Measurements from ENCODE around the gene DNAJC27.

DNAJC27 gene

DNA sequence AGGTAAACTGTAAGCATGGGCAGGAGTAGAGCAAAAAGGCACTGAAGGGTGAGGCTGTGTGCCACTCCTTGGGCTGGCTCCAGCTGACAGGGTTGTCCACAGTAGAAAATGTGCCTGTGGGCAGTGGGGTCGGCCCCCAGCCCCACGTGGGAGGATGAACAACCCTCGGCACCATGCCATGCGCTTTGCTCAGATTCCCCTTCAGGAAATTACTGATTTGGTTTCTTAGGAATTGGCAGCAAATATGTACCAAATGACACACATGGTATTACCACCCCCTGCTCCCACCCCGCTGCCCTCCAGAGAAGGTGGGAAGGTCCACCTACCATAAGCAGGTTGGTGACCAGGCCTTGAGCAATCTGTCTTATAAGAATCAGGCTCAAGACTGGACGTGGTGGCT is 65.3 kb downstream of the DNAJC27 start:
- no peak for DNase-seq

- DNase-seq = no peak
Measured at GRCh38 chr2:24903161-24904103, 68.3 kb downstream of the DNAJC27 start.

DNA sequence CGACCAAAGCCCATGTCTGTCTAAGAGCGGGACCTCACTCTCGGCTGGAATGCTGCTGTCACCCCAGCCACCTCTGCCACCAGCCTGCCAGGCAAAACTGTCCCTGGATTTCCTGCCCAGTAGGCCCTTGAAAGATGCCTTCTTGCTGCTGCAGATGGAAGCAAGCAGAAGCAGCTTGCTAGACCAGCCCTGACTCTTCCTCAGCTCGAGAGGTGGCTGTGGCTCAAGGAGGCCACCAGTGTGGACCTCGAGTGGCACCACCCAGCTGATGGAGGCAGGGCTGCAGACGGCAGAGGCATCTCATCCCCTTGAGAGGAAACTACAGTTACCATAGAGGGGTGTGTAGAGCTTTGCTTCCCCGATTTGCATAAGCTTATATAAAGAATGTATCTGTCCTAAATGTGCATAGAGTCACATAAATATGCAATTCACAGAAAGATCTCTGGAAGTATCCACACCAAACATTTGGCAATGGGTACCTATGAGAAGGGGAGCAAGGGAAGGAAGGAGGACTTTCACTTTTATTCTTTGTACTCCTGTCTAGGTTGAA is 72.3 kb downstream of the DNAJC27 start:
- no peak for DNase-seq

DNA sequence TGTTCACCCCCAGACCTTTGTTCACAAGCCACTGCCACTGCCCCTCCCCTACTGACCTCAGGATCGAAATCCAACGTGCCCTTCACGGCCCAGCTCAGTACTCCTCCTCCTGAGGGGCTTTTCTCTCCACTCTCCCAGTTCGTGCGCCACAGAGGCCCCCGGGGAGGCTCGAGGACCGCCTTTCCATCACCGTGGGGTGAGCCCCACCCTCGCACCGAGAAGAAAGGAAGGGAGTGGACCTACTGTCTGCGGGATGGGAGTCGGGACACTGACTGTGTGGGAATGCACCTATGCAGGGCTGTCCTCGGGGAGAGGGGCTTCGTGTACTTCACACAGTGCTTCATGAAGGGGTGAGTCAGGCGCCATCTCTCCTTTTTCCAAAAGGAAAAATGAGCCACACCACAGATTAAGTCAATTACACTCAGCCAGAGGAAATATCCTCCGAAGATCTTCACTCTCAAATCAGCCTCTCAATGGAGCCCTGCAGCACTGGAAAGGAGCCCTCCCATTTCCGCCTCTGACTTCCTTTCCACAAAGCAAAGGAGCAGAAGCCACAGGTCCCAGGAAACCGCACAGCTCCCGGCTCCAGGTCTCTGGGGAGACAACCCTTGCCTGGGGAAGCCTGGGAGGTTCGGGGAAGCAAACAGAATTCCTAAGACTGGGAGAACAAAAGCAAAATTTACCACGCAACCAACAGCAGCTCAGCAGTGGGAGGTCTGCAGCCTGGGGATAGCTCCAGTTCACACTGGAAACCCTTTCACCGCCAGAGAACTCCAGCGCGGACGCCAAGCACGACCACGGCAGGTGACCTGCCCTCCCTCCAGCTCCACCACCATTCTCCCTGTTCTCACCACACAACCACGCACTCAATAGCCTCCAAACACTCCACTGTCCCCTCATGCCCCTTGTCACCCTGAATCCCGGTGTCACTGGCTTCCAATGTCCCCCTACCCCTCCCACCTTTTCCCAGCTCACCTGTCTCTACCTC is 73.3 kb downstream of the DNAJC27 start:
- no peak for DNase-seq

- no peak for DNase-seq
Measured at GRCh38 chr2:24894750-24895149, 77.0 kb downstream of the DNAJC27 start.

DNA sequence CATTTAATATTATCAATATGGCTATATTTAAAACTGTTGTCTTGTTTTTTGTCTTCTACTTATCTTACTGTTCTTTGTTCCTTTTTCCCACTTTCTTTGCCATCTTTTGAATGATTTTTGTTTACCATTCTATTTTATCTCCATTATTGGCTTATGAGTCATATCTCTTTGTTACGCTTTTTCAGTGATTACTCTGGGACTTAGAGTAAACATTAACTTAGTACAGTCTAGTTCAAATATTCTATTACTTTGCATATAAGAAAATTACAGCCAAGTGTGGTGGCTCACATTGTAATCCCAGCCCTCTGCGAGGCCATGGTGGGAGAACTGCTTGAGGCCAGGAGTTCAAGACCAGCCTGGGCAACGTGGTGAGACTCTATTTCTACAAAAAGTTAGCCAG is 77.8 kb downstream of the DNAJC27 start:
- no peak for DNase-seq
